SU-DHL-6 (cell line): ENCODE data around the gene TPK1.
"Not testable (repeated sequence)": the region's sequence is repeated elsewhere in the genome, so short reads cannot be mapped to it uniquely, and the experiment has no call there.

ENCODE experiments used
- H2AFZ ChIP-seq: fragments of 200-600 bp; sonication (generic); 2 replicates; pipeline ENCODE4 v1.6.1; 2014; ENCODE audit warnings: low read depth, mild to moderate bottlenecking, moderate library complexity, mixed read lengths, antibody characterized with exemption, low read length; ENCODE audit not compliant: severe bottlenecking
- H3F3A ChIP-seq: fragments of 200-600 bp; shearing (Covaris generic); 2 replicates; pipeline ENCODE4 v1.6.0; 2016; ENCODE audit warnings: antibody characterized with exemption, mild to moderate bottlenecking; ENCODE audit not compliant: insufficient read depth
- H3K27ac ChIP-seq: fragments of 200-600 bp; sonication (generic); 2 replicates; pipeline ENCODE4 v1.5.1; 2016; ENCODE audit warnings: low read depth, mild to moderate bottlenecking, low read length, moderate library complexity, mixed read lengths
- H3K27me3 ChIP-seq: fragments of 200-600 bp; sonication (generic), shearing (Covaris generic); 2 replicates; pipeline ENCODE4 v1.6.0; 2014; ENCODE audit warnings: mild to moderate bottlenecking, low read length
- H3K36me3 ChIP-seq: fragments of 200-600 bp; sonication (generic); 2 replicates; pipeline ENCODE4 v1.6.1; 2014; ENCODE audit warnings: mild to moderate bottlenecking, low read length, mixed read lengths
- H3K4me2 ChIP-seq: fragments of 300-600, 200-600 bp; shearing (Covaris generic), sonication (generic); 2 replicates; pipeline ENCODE4 v1.6.0; 2014; ENCODE audit warnings: low read length, low read depth, mild to moderate bottlenecking; ENCODE audit not compliant: poor library complexity, severe bottlenecking
- H3K4me3 ChIP-seq: fragments of 200-600 bp; sonication (generic); 2 replicates; pipeline ENCODE4 v1.5.1; 2014; ENCODE audit warnings: antibody characterized with exemption, low read length, mild to moderate bottlenecking, mixed read lengths; ENCODE audit not compliant: insufficient read depth, poor library complexity, severe bottlenecking
- H3K79me2 ChIP-seq: fragments of 200-600 bp; sonication (generic); 2 replicates; pipeline ENCODE4 v1.6.1; 2014; ENCODE audit warnings: mild to moderate bottlenecking, low read length, moderate library complexity; ENCODE audit not compliant: insufficient read depth
- H3K9ac ChIP-seq: fragments of 200-600 bp; sonication (generic); 2 replicates; pipeline ENCODE4 v1.7.0; 2014; ENCODE audit warnings: mild to moderate bottlenecking, low read length
- H3K9me2 ChIP-seq: fragments of 200-600 bp; sonication (generic); replicated peaks from 2 replicates; pipeline ENCODE4 v1.6.1; 2014; ENCODE audit warnings: low read length; ENCODE audit not compliant: insufficient read depth
- H3K9me3 ChIP-seq: fragments of 200-600 bp; sonication (generic); 2 replicates; pipeline ENCODE4 v1.6.1; 2014; ENCODE audit warnings: low read length, mixed read lengths; ENCODE audit not compliant: insufficient read depth
- H4K20me1 ChIP-seq: fragments of 200-600 bp; sonication (generic); 2 replicates; pipeline ENCODE4 v1.6.1; 2014; ENCODE audit warnings: low read depth, mild to moderate bottlenecking, antibody characterized with exemption, low read length, moderate library complexity, mixed read lengths
- EZH2phosphoT487 ChIP-seq: fragments of 200-600 bp; sonication (generic), shearing (Covaris generic); conservative IDR thresholded peaks from 2 replicates; pipeline ENCODE4 v1.6.1; 2018; ENCODE audit warnings: mild to moderate bottlenecking, antibody characterized with exemption, low read length, moderate library complexity, mixed read lengths
- TF ChIP-seq, protein P1 (sequence below): fragments of 200-600 bp; sonication (generic); IDR thresholded peaks from one replicate; pipeline ENCODE4 v1.5.1; 2017; ENCODE audit warnings: antibody characterized with exemption, mild to moderate bottlenecking, low read length, moderate library complexity; ENCODE audit not compliant: insufficient read depth, poor library complexity, severe bottlenecking

The TPK1 gene

DNA sequence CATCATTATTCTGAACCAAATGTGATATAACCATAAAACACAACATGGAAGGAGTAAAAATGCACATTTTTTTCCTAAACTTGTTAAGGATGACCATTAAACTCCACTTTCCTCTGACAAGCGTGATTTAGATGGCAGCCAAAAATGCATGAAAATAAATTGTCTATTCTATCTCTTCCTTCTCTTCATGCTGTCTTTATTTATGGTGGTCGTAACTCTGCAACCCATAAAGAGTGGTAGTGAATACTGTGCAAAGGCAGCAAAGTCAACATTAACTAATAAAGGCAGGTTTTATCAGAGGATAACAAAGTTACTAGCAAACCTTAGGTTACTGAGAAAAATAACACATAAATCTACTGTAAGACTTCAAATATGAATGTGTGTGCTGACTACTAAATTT, 106.6 kb downstream of the TPK1 start:
- no peaks in the 10 kb centered on the region for H3K9me2 ChIP-seq
- no peaks in the 10 kb centered on the region for H4K20me1 ChIP-seq
- no peaks in the 10 kb centered on the region for H3K79me2 ChIP-seq
- no peaks in the 10 kb centered on the region for H3K27me3 ChIP-seq
- H3K27ac ChIP-seq: no peak overlapping the region
- H3K4me3 ChIP-seq: no peak overlapping the region
- H3K9ac ChIP-seq: no peak overlapping the region
- no peak for TF ChIP-seq EZH2phosphoT487
- TF ChIP-seq, protein P1, sequence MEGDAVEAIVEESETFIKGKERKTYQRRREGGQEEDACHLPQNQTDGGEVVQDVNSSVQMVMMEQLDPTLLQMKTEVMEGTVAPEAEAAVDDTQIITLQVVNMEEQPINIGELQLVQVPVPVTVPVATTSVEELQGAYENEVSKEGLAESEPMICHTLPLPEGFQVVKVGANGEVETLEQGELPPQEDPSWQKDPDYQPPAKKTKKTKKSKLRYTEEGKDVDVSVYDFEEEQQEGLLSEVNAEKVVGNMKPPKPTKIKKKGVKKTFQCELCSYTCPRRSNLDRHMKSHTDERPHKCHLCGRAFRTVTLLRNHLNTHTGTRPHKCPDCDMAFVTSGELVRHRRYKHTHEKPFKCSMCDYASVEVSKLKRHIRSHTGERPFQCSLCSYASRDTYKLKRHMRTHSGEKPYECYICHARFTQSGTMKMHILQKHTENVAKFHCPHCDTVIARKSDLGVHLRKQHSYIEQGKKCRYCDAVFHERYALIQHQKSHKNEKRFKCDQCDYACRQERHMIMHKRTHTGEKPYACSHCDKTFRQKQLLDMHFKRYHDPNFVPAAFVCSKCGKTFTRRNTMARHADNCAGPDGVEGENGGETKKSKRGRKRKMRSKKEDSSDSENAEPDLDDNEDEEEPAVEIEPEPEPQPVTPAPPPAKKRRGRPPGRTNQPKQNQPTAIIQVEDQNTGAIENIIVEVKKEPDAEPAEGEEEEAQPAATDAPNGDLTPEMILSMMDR: no peak
- no peaks in the 10 kb centered on the region for H3F3A ChIP-seq
- no peaks in the 10 kb centered on the region for H3K36me3 ChIP-seq
- H3K4me2 ChIP-seq: no peak overlapping the region
- H3K9me3 ChIP-seq: no peaks in the 10 kb centered on the region
- no peak overlapping the region for H2AFZ ChIP-seq

DNA sequence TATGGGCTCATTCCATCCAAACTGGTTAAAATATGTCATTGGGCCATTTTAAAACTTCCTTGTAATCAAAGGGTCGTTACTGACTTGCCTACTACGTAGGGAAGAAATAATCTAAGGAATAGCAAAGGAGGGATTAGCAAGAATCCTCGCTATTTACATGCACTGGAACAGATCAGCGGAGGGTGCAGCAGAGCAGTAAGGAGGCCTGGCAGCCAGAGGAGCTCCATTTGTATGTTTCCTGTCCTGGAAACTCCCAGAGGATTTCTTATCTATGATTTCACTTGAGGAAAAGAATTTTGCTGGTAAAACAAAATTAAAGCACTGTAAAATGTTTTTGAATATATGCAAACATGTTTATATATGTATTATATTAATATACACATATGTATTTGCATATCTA, 107.3 kb downstream of the TPK1 start:
- TF ChIP-seq EZH2phosphoT487: no peak
- TF ChIP-seq, protein P1: no peak
- Histone ChIP-seq H3K9ac (no peak overlapping the region), H3K9me2 (no peaks in the 10 kb centered on the region), H3K27me3 (no peaks in the 10 kb centered on the region), H3F3A (no peaks in the 10 kb centered on the region), H3K27ac (no peak overlapping the region), H3K4me3 (no peak overlapping the region), H3K79me2 (no peaks in the 10 kb centered on the region), H3K9me3 (no peaks in the 10 kb centered on the region), H4K20me1 (no peaks in the 10 kb centered on the region), H3K4me2 (no peak overlapping the region), H3K36me3 (no peaks in the 10 kb centered on the region), H2AFZ (no peak overlapping the region)

- H3K27ac ChIP-seq, H4K20me1 ChIP-seq, H3F3A ChIP-seq, H3K4me2 ChIP-seq, H3K9me3 ChIP-seq, H3K4me3 ChIP-seq, H3K36me3 ChIP-seq, H2AFZ ChIP-seq, H3K79me2 ChIP-seq, H3K9ac ChIP-seq, H3K27me3 ChIP-seq, H3K9me2 ChIP-seq: not testable (repeated sequence)
Observed at GRCh38 chr7:144726840-144727239, 109.0 kb downstream of the TPK1 start.

DNA sequence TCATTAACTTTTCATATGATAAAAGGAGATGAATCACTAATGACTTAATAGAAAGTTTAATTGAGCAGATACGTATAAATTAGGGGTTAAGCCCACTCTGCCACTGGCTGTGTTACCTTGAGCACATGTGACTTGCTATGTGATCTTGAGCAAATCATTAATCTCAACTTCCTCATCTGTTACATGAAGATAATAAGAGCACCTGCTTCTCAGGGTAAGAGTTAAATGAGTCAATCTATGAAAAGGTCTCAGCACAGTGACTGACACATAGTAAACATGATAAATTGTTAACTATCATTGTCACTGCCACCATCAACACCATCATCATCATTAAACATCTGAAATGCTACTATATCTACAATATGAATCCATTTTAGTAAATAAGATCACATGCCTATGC, 110.8 kb downstream of the TPK1 start:
- no peak overlapping the region for H3K27ac ChIP-seq

More for the DNA sequence above, 110.8 kb downstream of the TPK1 start:
- Histone ChIP-seq H3K36me3 (no peaks in the 10 kb centered on the region), H3K9me2 (no peaks in the 10 kb centered on the region), H3F3A (no peaks in the 10 kb centered on the region), H3K9ac (no peak overlapping the region), H3K4me2 (no peak overlapping the region), H4K20me1 (no peaks in the 10 kb centered on the region), H3K4me3 (no peak overlapping the region), H2AFZ (no peak overlapping the region), H3K79me2 (no peaks in the 10 kb centered on the region), H3K9me3 (no peaks in the 10 kb centered on the region), H3K27me3 (no peaks in the 10 kb centered on the region)
- TF ChIP-seq, protein P1: no peak
- TF ChIP-seq EZH2phosphoT487: no peak
